Embryonic facial prominence (tissue), 1 donor: ENCODE results near the gene C10orf105.

ENCODE experiments used
- DNase-seq: peaks from one replicate; pipeline ENCODE4 v3.0.0-alpha.2; 2016; ENCODE audit errors: extremely low spot score

Gene C10orf105

GRCh38 chr10:71751515-71752224, 32.1 kb upstream of the C10orf105 start:
- DNase-seq, result no peak

DNA sequence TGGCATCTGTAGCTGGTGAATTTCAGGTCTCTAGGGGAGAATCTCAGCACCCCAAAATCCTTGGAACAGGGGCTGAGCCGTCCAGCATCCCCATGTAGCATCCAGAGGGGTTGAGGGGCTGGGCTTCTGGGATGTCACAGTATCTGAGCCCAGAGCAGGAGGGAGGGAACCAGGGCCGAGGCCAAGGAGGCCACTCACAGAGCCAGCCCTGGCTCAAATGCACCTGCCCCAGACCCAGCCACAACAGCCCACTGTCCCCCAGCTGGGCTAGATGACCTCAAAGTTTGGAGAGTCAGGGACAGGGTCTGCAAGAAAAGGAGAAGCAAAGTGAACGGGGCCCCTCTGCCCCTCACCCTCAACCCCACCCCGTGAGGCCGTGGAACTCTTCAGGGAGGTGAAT, 31.4 kb upstream of the C10orf105 start:
- no peak for DNase-seq

DNA sequence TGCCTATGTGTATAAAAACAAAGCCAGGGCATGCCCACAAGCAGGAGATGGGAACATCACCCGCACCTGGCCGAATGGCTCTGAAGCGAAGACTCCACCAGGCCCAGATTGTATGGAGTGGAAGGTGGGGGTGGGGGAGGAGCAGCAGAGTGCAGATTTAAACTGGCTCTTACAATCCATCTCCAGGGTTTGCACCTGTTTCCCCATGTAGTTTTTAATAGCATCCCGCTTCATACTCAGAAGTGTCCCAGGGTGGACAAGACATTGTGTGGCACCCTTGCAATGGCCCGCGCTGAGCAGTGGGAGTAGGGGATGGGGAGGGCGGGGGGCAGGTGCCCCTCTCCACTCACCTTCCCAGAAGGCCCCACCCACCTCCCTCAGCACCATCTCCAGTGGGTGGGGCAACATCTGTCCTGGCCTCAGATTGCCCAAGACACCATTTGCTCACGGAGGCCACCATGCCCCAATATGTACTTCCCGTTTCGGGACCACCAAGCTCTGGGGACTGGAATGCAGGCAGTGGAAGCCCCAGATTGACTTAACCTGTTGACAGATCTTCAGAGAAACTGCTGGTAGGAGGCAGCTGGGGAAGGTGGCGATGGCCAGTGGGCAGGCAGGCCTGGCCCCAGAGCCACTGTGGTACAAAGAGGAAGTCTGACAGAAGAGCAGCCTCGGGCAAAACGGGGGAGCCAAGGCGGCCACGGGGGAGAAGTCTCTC, 30.7 kb upstream of the C10orf105 start:
- no peak for DNase-seq

DNA sequence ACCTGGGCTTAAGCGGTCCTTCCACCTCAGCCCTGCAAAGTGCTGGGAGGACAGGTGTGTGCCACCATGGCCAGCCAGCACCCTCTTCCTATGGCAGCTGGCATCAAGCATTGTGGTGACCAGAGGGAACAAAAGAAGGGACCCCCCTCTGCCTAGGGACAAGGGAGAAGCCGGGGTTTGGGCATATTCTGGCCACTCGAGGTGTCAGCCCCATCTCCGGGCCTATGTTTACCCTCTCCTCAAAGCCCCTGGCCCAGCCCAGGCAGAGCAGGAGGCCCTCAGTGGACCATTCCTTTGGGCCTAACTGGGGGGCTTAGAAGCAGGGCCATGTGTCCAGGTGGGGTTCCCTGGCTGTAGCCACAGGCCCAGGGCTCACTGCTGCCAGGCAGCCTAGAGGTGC, 29.8 kb upstream of the C10orf105 start:
- DNase-seq, result no peak

DNA sequence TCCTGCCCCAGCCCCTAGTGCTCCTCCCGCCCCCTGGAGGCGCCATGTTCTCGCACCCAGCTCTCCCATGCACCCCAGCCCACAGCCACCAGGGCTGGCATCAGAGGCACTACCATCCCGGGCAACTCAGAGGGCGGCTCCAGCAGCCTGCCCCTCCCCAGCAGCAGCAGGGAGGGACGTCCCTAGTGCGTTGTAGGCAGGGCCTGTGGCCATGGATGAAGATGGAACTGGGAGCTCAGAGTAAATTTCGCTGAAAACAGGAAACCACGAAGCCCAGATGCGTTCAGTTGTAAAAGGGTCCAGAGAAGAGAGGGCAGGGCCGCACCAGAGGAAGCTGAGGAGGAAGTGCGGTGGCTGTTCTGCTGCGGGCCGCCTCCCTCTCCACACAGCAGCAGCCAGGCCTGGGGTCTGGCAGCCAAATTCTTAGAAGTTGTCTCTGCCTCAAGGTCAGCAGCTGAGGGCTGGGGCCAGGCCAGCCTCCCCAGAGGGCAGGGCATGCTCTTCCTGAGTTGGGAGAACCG, 29.2 kb upstream of the C10orf105 start:
- DNase-seq, result no peak

DNA sequence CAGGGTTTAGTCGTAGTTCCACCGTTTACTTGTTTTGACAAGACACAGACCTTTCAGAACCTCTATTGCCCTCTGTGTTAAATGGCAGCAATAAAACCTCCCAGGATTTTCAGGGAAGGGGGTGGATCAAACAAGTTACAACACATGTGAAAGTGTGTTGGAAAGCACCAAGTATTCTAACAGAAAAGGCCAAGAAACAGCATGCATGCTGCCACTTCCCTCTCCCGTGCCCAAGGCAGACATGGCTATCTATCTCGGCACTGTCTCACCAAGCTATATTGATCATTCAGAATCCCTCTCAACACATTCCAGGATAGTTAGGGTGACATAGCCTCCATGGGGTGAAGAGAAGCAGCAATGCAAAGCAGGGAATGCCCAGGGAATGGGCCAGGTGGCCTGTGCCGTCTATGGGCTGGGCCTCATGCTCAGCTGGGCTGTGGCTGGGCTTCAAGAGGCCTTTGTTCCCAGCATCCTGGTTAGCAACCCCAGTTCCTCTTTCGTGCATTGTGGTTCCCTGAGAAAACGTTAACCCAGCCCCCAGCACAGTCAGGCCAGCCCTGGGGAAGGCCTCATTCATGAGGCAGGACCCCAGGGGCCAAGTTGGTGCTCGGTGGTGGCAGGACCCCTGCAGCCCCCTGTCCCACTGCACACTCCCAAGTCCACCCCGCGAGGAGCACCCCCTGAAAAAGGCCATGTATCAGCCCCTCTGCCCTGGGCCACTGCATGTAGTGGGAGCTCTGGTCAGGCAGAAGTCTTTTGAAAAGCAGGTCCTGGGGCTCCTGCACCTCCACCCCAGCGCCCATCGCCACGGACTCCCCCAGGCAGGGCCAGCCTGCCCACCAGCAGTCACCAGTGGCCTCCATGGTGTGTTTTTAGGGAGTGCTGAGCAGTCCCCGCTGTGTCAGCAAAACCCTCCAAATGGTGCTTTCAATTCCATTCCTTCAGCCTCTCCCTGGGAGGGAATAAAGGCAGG, 28.3 kb upstream of the C10orf105 start:
- DNase-seq, result no peak

DNA sequence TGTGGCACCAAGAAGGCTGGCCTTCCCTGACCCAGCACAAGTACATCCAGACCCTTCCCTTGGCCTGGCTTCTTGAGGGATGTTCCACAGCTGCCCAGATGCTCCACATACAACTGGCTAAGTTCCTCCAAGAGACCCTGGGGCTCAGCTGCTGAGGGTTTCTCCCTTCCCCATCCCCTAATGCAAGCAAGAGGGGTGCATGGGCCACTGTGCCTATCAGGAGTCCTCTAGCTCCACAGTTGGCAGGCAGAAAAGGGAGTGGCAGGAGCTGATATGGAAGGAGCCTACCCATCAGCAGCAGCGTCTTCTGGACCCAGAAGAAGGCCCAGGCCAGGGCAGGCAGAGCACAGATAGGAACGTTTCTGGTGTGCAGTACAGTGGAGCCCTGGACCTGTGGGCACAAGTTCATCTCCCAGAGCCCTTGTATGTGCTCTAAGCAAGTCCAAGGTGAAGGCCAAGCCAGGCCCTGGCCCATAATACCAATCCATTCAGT, 27.5 kb upstream of the C10orf105 start:
- no peak for DNase-seq

GRCh38 chr10:71746344-71747037, 26.9 kb upstream of the C10orf105 start:
- no peak for DNase-seq

- DNase-seq, result no peak
These were observed 26.2 kb upstream of the C10orf105 start for GRCh38 chr10:71745664-71746250.

DNA sequence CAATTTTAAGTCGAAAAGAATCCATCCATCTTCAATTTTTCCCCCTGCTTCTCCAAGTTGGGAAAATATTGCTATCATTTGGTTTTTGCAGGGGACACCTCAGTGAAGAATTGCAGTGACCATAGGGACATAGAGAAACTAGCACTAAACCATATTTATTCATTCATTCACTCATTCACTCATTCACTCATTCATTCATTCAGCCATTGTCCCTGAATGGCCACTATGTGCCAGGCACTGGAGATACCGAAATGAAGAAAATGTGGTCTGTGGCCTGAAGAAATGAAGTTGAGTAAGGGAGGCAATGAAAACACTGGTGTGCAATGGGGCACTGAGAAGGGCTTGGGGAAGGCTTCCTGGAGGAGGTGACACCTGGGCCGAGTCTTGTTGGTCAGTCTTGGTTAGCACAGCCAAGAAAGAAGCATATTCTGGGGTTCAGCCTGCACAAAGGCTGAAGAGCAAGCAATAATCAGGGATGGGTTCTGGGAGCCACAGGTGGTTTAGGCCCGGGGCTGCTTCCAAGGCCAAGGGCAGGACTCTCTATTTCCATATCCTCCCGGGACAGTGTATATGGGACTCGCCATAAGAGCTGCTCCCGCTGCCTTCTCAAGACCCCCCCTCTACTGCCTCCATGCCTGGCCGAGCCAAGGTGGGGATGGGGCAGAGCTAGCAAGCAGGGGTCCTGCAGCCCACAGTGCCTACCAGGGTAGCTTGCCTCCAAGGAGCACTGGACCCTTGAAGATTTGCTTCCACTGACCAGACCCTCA, 25.5 kb upstream of the C10orf105 start:
- no peak for DNase-seq

DNA sequence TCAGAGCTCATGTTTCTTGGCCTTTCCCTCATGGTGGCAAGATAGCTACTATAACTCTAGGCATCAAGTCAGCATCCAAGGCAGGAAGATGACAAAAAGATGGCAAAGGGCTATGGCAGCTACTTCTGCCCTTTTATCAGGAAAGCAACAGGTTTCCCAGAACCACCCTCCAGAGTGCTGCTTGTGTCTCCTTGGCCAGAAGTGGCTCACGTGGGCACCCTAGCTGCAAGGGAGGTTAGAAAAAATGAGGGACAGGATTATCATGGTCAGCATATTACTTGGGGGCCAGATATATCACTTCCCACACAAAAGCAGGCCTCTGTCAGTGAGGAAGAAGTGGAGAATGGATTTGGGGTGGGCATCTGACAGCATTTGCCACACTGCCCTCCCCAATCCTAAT, 24.3 kb upstream of the C10orf105 start:
- DNase-seq, result no peak

- no peak for DNase-seq
These were observed 23.7 kb upstream of the C10orf105 start for GRCh38 chr10:71743089-71743838.

- no peak for DNase-seq
These were observed 22.9 kb upstream of the C10orf105 start for GRCh38 chr10:71742301-71743088.

GRCh38 chr10:71741671-71742070, 22.1 kb upstream of the C10orf105 start:
- no peak for DNase-seq

DNA sequence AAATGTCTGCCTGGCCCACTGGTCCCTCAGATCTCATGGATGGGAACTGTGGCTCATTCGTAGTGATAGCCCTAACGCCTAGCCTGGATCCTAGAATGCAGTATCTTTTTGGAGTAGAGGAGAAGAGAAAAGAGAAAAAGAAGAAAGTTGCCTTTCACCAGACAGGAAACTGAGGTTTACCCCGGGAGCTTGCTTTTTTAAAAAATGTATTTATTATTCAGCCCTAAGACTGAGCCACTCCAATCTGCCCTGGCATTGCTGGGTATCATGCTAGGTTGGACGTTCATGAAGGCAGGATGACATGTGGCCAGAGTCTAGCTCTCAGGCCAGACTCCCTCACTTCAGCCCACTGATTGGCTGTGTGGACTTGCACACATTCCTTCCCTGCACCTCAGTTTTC, 21.5 kb upstream of the C10orf105 start:
- DNase-seq, result no peak

DNA sequence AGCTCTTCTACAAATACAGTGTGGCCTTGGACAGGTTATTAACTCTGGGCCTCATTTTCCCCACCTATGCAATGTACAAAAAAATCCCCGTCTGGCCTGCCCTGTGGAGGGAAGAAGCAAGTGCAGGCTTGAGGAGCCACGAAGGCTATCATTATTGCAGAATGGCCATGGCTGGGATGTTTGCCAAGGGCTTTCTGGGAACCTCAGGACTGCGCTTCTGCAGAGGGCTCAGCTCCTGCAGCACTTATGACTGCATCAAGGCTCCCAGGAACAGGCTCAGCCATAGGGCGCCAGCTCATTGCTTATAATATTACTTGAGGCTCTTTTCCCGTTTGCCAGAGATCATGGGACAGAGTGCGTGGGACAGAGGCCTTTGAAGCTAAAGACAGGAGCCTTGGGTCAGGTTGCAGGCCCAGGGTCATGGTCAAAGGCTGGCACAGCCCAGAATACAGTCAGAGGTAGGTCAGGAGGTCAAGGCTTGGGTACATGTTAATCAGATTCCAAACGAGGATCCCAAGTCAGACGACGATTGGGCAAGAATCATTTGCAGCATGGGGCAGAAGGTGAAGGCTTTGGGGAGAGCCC, 20.6 kb upstream of the C10orf105 start:
- no peak for DNase-seq

GRCh38 chr10:71739358-71739900, 19.9 kb upstream of the C10orf105 start:
- no peak for DNase-seq

- no peak for DNase-seq
These were observed 18.2 kb upstream of the C10orf105 start for GRCh38 chr10:71737834-71738197.
